Measurements from ENCODE around the gene CEP95.

Gene CEP95

DNA sequence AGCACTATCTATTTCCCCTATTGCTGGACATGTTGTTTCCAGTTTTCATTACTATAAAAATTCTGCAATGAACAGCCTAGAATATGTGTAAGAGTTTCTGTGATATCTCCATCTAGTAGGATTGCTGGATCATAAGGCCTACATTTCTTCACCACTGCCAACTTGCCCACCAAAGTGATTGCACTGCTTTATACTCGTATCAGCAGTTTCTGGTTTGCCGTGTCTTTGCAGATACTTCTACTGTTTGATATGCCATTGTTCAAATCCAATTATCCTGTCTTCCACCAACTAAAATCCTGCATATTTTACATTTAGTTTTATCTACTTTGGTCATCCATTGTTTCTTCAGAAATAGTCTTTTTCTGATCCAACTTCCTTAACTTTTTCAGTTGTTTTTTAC, 21.1 kb downstream of the CEP95 start:
- peaks cover 87 to 100% of the 10 kb centered on the region in 2 experiments for H3K36me3 ChIP-seq (ENCODE audit: control insufficient read depth in 2 of 2, insufficient read depth in 1 of 2, low read length in 2 of 2)
- H3K4me1 ChIP-seq (ENCODE audit: control insufficient read depth, insufficient read depth, low read length): no peaks in the 10 kb centered on the region
- CTCF ChIA-PET: interaction anchor here (0.8 kb wide), 1 partner anchor 121 kb away, joined by 4 read pairs; no protein-coding TSS in a partner anchor
- TF ChIP-seq ZNF830 (tag by site-specific recombination; IDR thresholded peaks at IDR 0.05; ENCODE audit: low read depth) (no peak), ZFP41 (tag by site-specific recombination; IDR thresholded peaks at IDR 0.05; ENCODE audit: borderline replicate concordance) (no peak), BCL11A (tag by site-specific recombination; IDR thresholded peaks at IDR 0.05; ENCODE audit: low read depth) (no peak), ZNF701 (tag by site-specific recombination; IDR thresholded peaks at IDR 0.05) (no peak), ZNF366 (tag by site-specific recombination; conservative IDR thresholded peaks at IDR 0.05) (no peak), GLIS1 (tag by site-specific recombination; IDR thresholded peaks at IDR 0.05) (no peak), HOXD13 (CRISPR knock-in tag; IDR thresholded peaks at IDR 0.05; ENCODE audit: borderline replicate concordance) (no peak), MYNN (tag by site-specific recombination; IDR thresholded peaks at IDR 0.05; ENCODE audit: borderline replicate concordance) (no peak), KLF1 (tag by site-specific recombination; IDR thresholded peaks at IDR 0.05) (no peak), ZNF223 (tag by site-specific recombination; IDR thresholded peaks at IDR 0.05) (no peak)
- TF ChIP-seq, protein P1, sequence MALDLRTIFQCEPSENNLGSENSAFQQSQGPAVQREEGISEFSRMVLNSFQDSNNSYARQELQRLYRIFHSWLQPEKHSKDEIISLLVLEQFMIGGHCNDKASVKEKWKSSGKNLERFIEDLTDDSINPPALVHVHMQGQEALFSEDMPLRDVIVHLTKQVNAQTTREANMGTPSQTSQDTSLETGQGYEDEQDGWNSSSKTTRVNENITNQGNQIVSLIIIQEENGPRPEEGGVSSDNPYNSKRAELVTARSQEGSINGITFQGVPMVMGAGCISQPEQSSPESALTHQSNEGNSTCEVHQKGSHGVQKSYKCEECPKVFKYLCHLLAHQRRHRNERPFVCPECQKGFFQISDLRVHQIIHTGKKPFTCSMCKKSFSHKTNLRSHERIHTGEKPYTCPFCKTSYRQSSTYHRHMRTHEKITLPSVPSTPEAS (tag by site-specific recombination; IDR thresholded peaks at IDR 0.05): no peak
- no peak overlapping the region for H3K27ac ChIP-seq (ENCODE audit: extremely low read depth, low read depth, low read length)
- POLR2A ChIA-PET: no interaction called here
- no peaks in the 10 kb centered on the region for H3K9me3 ChIP-seq (ENCODE audit: control insufficient read depth, insufficient read depth, low read depth, low read length)
- no peak overlapping the region for H3K4me3 ChIP-seq (ENCODE audit: low read depth, low read length)

DNA sequence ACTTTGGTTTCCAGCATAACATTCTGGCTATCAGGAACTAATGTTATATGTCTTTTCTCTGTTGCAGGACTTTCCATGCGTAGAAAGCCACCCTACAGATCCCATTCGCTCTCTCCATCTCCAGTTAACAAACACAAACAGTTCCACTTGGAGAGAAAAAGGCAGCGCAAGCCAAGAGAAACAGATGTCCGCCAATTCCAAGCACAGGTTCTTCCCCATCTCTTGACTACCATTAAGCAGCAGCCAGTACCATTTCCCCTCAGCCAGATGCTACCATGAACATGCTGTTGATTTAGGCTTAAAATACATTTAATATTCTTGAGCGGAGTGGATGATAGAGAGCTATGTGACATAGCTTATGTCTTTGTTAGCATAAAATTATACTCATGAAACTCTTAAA, 22.4 kb downstream of the CEP95 start:
- ChIA-PET CTCF (no interaction called here), POLR2A (interaction anchor here (1.1 kb wide), 1 partner anchor 23 kb away, joined by 5 read pairs; the partner anchor contains the start of gene CEP95)
- H3K4me3 ChIP-seq (ENCODE audit: low read depth, low read length): no peak overlapping the region
- peaks cover 84 to 100% of the 10 kb centered on the region in 2 experiments for H3K36me3 ChIP-seq (ENCODE audit: control insufficient read depth in 2 of 2, insufficient read depth in 1 of 2, low read length in 2 of 2)
- H3K4me1 ChIP-seq (ENCODE audit: control insufficient read depth, insufficient read depth, low read length): no peaks in the 10 kb centered on the region
- H3K27ac ChIP-seq (ENCODE audit: extremely low read depth, low read depth, low read length): no peak overlapping the region
- no peaks in the 10 kb centered on the region for H3K9me3 ChIP-seq (ENCODE audit: control insufficient read depth, insufficient read depth, low read depth, low read length)
- TF ChIP-seq, protein P2, sequence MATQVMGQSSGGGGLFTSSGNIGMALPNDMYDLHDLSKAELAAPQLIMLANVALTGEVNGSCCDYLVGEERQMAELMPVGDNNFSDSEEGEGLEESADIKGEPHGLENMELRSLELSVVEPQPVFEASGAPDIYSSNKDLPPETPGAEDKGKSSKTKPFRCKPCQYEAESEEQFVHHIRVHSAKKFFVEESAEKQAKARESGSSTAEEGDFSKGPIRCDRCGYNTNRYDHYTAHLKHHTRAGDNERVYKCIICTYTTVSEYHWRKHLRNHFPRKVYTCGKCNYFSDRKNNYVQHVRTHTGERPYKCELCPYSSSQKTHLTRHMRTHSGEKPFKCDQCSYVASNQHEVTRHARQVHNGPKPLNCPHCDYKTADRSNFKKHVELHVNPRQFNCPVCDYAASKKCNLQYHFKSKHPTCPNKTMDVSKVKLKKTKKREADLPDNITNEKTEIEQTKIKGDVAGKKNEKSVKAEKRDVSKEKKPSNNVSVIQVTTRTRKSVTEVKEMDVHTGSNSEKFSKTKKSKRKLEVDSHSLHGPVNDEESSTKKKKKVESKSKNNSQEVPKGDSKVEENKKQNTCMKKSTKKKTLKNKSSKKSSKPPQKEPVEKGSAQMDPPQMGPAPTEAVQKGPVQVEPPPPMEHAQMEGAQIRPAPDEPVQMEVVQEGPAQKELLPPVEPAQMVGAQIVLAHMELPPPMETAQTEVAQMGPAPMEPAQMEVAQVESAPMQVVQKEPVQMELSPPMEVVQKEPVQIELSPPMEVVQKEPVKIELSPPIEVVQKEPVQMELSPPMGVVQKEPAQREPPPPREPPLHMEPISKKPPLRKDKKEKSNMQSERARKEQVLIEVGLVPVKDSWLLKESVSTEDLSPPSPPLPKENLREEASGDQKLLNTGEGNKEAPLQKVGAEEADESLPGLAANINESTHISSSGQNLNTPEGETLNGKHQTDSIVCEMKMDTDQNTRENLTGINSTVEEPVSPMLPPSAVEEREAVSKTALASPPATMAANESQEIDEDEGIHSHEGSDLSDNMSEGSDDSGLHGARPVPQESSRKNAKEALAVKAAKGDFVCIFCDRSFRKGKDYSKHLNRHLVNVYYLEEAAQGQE (tag by site-specific recombination; IDR thresholded peaks at IDR 0.05): no peak
- TF ChIP-seq, protein P3, sequence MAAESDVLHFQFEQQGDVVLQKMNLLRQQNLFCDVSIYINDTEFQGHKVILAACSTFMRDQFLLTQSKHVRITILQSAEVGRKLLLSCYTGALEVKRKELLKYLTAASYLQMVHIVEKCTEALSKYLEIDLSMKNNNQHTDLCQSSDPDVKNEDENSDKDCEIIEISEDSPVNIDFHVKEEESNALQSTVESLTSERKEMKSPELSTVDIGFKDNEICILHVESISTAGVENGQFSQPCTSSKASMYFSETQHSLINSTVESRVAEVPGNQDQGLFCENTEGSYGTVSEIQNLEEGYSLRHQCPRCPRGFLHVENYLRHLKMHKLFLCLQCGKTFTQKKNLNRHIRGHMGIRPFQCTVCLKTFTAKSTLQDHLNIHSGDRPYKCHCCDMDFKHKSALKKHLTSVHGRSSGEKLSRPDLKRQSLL (tag by site-specific recombination; IDR thresholded peaks at IDR 0.05): no peak
- no peak for TF ChIP-seq ZNF121 (tag by site-specific recombination; IDR thresholded peaks at IDR 0.05)
- no peak for TF ChIP-seq ZNF214 (tag by site-specific recombination; IDR thresholded peaks at IDR 0.05; ENCODE audit: borderline replicate concordance)
- TF ChIP-seq, protein P4, sequence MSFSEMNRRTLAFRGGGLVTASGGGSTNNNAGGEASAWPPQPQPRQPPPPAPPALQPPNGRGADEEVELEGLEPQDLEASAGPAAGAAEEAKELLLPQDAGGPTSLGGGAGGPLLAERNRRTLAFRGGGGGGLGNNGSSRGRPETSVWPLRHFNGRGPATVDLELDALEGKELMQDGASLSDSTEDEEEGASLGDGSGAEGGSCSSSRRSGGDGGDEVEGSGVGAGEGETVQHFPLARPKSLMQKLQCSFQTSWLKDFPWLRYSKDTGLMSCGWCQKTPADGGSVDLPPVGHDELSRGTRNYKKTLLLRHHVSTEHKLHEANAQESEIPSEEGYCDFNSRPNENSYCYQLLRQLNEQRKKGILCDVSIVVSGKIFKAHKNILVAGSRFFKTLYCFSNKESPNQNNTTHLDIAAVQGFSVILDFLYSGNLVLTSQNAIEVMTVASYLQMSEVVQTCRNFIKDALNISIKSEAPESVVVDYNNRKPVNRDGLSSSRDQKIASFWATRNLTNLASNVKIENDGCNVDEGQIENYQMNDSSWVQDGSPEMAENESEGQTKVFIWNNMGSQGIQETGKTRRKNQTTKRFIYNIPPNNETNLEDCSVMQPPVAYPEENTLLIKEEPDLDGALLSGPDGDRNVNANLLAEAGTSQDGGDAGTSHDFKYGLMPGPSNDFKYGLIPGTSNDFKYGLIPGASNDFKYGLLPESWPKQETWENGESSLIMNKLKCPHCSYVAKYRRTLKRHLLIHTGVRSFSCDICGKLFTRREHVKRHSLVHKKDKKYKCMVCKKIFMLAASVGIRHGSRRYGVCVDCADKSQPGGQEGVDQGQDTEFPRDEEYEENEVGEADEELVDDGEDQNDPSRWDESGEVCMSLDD (tag by site-specific recombination; IDR thresholded peaks at IDR 0.05): no peak
- TF ChIP-seq, protein P5, sequence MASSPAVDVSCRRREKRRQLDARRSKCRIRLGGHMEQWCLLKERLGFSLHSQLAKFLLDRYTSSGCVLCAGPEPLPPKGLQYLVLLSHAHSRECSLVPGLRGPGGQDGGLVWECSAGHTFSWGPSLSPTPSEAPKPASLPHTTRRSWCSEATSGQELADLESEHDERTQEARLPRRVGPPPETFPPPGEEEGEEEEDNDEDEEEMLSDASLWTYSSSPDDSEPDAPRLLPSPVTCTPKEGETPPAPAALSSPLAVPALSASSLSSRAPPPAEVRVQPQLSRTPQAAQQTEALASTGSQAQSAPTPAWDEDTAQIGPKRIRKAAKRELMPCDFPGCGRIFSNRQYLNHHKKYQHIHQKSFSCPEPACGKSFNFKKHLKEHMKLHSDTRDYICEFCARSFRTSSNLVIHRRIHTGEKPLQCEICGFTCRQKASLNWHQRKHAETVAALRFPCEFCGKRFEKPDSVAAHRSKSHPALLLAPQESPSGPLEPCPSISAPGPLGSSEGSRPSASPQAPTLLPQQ (tag by site-specific recombination; IDR thresholded peaks at IDR 0.05): no peak
- TF ChIP-seq OVOL3 (tag by site-specific recombination; IDR thresholded peaks at IDR 0.05): no peak
